ENCODE measurements around the gene PCDH15. TPM values are rescaled to one million over a fixed set of nuclear protein-coding genes. Genes with fewer than 3 reads are reported as not detected.

Gene PCDH15
- total and polyA plus RNA-seq, 2 experiments from 2014 or later = 0.29 to 0.66 TPM

DNA sequence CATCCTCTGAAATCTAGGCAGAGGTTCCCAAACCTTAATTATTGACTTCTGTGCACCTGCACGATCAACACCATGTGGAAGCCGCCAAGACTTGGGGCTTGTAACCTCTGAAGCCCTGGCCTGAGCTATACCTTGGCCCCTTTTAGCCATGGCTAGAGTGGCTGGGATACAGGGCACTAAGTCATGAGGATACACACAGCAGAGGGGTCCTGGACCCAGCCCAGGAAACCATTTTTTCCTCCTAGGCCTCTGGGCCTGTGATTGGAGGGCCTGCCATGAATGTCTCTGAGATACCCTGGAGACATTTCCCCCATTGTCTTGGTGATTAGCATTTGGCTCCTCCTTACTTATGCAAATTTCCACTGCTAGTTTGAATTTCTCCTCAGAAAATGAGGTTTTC is 743.7 kb downstream of the PCDH15 start (continued):
- no peak for TF ChIP-seq ZNF462 (CRISPR knock-in tag; IDR thresholded peaks at IDR 0.05)
- TF ChIP-seq ETS1 (IDR thresholded peaks at IDR 0.05) = no peak
- no peak for TF ChIP-seq POLR2AphosphoS5 (IDR thresholded peaks at IDR 0.05; ENCODE audit: low read depth)

- Histone ChIP-seq H3K79me2 (replicated peaks; ENCODE audit: insufficient read depth) (no peaks in the 10 kb centered on the region), H3F3A (replicated peaks; ENCODE audit: low read depth) (no peaks in the 10 kb centered on the region), H3K9me2 (ENCODE audit: insufficient read depth) (peaks cover 5% of the 10 kb centered on the region; the same call in 1 of the 2 replicates), H3K36me3 (ENCODE audit: insufficient read depth) (no peaks in the 10 kb centered on the region), H3K27ac (ENCODE audit: low read depth) (no peak overlapping the region), H3K4me2 (no peak overlapping the region), H3K4me1 (ENCODE audit: insufficient read depth) (no peaks in the 10 kb centered on the region), H3K4me3 (no peak overlapping the region), H4K20me1 (replicated peaks; ENCODE audit: insufficient read depth) (no peaks in the 10 kb centered on the region), H3K27me3 (ENCODE audit: insufficient read depth) (no peaks in the 10 kb centered on the region), H2AFZ (no peak overlapping the region)
- H3K4me1 Mint-ChIP-seq = no peaks in the 10 kb centered on the region
- DNase-seq (ENCODE audit: low spot score) = no peak
- H3K36me3 Mint-ChIP-seq (ENCODE audit: low read depth) = no peaks in the 10 kb centered on the region; the same call in 2 of the 3 replicates
- no peak overlapping the region for H3K4me3 Mint-ChIP-seq
- no peak overlapping the region for H3K27ac Mint-ChIP-seq
- H3K27me3 Mint-ChIP-seq (ENCODE audit: insufficient read depth, low read depth, poor library complexity) = no peaks in the 10 kb centered on the region
- peaks cover 2% of the 10 kb centered on the region; the same call in 1 of the 3 replicates for H3K9me3 Mint-ChIP-seq
- ATAC-seq = no peak
- TF ChIP-seq JUNB (IDR thresholded peaks at IDR 0.05; ENCODE audit: unreplicated experiment) (no peak), ZNF331 (CRISPR knock-in tag; IDR thresholded peaks at IDR 0.05; ENCODE audit: low read depth) (no peak), STAT1 (IDR thresholded peaks at IDR 0.05; ENCODE audit: unreplicated experiment) (no peak), POLR2AphosphoS5 (IDR thresholded peaks at IDR 0.05; ENCODE audit: low read depth) (no peak), EZH2phosphoT487 (IDR thresholded peaks at IDR 0.05; ENCODE audit: unreplicated experiment) (no peak), ZNF462 (CRISPR knock-in tag; IDR thresholded peaks at IDR 0.05) (no peak), EZH2 (IDR thresholded peaks at IDR 0.05; ENCODE audit: low read depth, unreplicated experiment) (no peak), ZNF114 (CRISPR knock-in tag; IDR thresholded peaks at IDR 0.05) (no peak)
Measured at GRCh38 chr10:54026340-54026739, 774.7 kb downstream of the PCDH15 start.
